ENCODE results near the gene WDR27. TPM values are rescaled to one million over a fixed set of nuclear protein-coding genes. Genes with fewer than 3 reads are reported as not detected.

WDR27 gene
- total RNA-seq, 1 donor, result 23.9 TPM

- Histone ChIP-seq H4K20me1 (ENCODE audit: insufficient read depth, low read length) (no peaks in the 10 kb centered on the region), H3K4me3 (ENCODE audit: insufficient read depth, low read length) (no peak overlapping the region), H3K4me2 (ENCODE audit: insufficient read depth, low read length) (no peak overlapping the region), H2AFZ (ENCODE audit: low read length) (no peak overlapping the region), H3K79me2 (ENCODE audit: insufficient read depth, low read length) (no peaks in the 10 kb centered on the region), H3K27ac (ENCODE audit: low read depth, low read length) (no peak overlapping the region), H3K27me3 (ENCODE audit: insufficient read depth, low read length) (no peaks in the 10 kb centered on the region), H3K9me3 (ENCODE audit: low read depth, low read length) (no peaks in the 10 kb centered on the region), H3K36me3 (ENCODE audit: insufficient read depth, low read length) (no peaks in the 10 kb centered on the region), H3K4me1 (ENCODE audit: insufficient read depth, low read length) (peaks cover 26% of the 10 kb centered on the region)
- no peak for DNase-seq (ENCODE audit: insufficient read length, low spot score, missing footprints)
- no peak for TF ChIP-seq CTCF (IDR thresholded peaks at IDR 0.05; ENCODE audit: extremely low read depth, low read depth, low read length)
Observed at GRCh38 chr6:169587975-169588374, 113.9 kb downstream of the WDR27 start.

GRCh38 chr6:169583886-169584541, 117.8 kb downstream of the WDR27 start:
- H3K9me3 ChIP-seq (ENCODE audit: low read depth, low read length), result no peaks in the 10 kb centered on the region
- H3K4me2 ChIP-seq (ENCODE audit: insufficient read depth, low read length), result no peak overlapping the region
- no peak for DNase-seq (ENCODE audit: insufficient read length, low spot score, missing footprints)
- H3K4me3 ChIP-seq (ENCODE audit: insufficient read depth, low read length), result no peak overlapping the region
- H3K36me3 ChIP-seq (ENCODE audit: insufficient read depth, low read length), result no peaks in the 10 kb centered on the region
- H3K79me2 ChIP-seq (ENCODE audit: insufficient read depth, low read length), result no peaks in the 10 kb centered on the region
- no peaks in the 10 kb centered on the region for H3K27me3 ChIP-seq (ENCODE audit: insufficient read depth, low read length)
- H2AFZ ChIP-seq (ENCODE audit: low read length), result no peak overlapping the region
- H3K27ac ChIP-seq (ENCODE audit: low read depth, low read length), result no peak overlapping the region
- H3K4me1 ChIP-seq (ENCODE audit: insufficient read depth, low read length), result peaks cover 4% of the 10 kb centered on the region
- no peaks in the 10 kb centered on the region for H4K20me1 ChIP-seq (ENCODE audit: insufficient read depth, low read length)
- TF ChIP-seq CTCF (IDR thresholded peaks at IDR 0.05; ENCODE audit: extremely low read depth, low read depth, low read length), result no peak

- Histone ChIP-seq H3K4me3 (ENCODE audit: insufficient read depth, low read length) (no peak overlapping the region), H2AFZ (ENCODE audit: low read length) (no peak overlapping the region), H3K27ac (ENCODE audit: low read depth, low read length) (no peak overlapping the region), H3K9me3 (ENCODE audit: low read depth, low read length) (no peaks in the 10 kb centered on the region), H3K79me2 (ENCODE audit: insufficient read depth, low read length) (no peaks in the 10 kb centered on the region), H3K4me2 (ENCODE audit: insufficient read depth, low read length) (no peak overlapping the region), H3K27me3 (ENCODE audit: insufficient read depth, low read length) (no peaks in the 10 kb centered on the region), H3K4me1 (ENCODE audit: insufficient read depth, low read length) (no peaks in the 10 kb centered on the region), H4K20me1 (ENCODE audit: insufficient read depth, low read length) (no peaks in the 10 kb centered on the region), H3K36me3 (ENCODE audit: insufficient read depth, low read length) (no peaks in the 10 kb centered on the region)
- no peak for TF ChIP-seq CTCF (IDR thresholded peaks at IDR 0.05; ENCODE audit: extremely low read depth, low read depth, low read length)
- no peak for DNase-seq (ENCODE audit: insufficient read length, low spot score, missing footprints)
Observed at GRCh38 chr6:169579407-169580111, 122.3 kb downstream of the WDR27 start.

GRCh38 chr6:169577974-169578373, 123.9 kb downstream of the WDR27 start:
- no peaks in the 10 kb centered on the region for H3K9me3 ChIP-seq (ENCODE audit: low read depth, low read length)
- peak; percentile 9 for TF ChIP-seq CTCF (IDR thresholded peaks at IDR 0.05; ENCODE audit: extremely low read depth, low read depth, low read length)
- no peak for DNase-seq (ENCODE audit: insufficient read length, low spot score, missing footprints)
- no peaks in the 10 kb centered on the region for H3K79me2 ChIP-seq (ENCODE audit: insufficient read depth, low read length)
- no peaks in the 10 kb centered on the region for H4K20me1 ChIP-seq (ENCODE audit: insufficient read depth, low read length)
- H3K4me1 ChIP-seq (ENCODE audit: insufficient read depth, low read length), result no peaks in the 10 kb centered on the region
- H3K4me3 ChIP-seq (ENCODE audit: insufficient read depth, low read length), result peak overlapping the region; percentile 48
- H3K27ac ChIP-seq (ENCODE audit: low read depth, low read length), result no peak overlapping the region
- peak overlapping the region; percentile 53 for H3K4me2 ChIP-seq (ENCODE audit: insufficient read depth, low read length)
- no peaks in the 10 kb centered on the region for H3K36me3 ChIP-seq (ENCODE audit: insufficient read depth, low read length)
- H2AFZ ChIP-seq (ENCODE audit: low read length), result no peak overlapping the region
- H3K27me3 ChIP-seq (ENCODE audit: insufficient read depth, low read length), result no peaks in the 10 kb centered on the region

Data from osteoblast (primary cell).